ENCODE results near the gene PDYN.

GRCh38 chr20:1975291-1975690 lies 18.6 kb downstream of the PDYN start:
- TF ChIP-seq CTCF (IDR thresholded peaks at IDR 0.05) (no peak), ZFX (IDR thresholded peaks at IDR 0.05; ENCODE audit: borderline replicate concordance) (no peak)
